GM21529 (cell line): Measurements from ENCODE around the gene LCA5L.
A peak's percentile ranks its signal among the peaks of the same experiment; 100 is the strongest.
"Not testable (repeated sequence)": the region's sequence is repeated elsewhere in the genome, so short reads cannot be mapped to it uniquely, and the experiment has no call there.

Experiments
- ATAC-seq: cut with Tn5 transposase; IDR thresholded peaks from one replicate; pipeline ENCODE4 v1.9.1; 2021; ENCODE audit not compliant: unreplicated experiment

Gene LCA5L

DNA sequence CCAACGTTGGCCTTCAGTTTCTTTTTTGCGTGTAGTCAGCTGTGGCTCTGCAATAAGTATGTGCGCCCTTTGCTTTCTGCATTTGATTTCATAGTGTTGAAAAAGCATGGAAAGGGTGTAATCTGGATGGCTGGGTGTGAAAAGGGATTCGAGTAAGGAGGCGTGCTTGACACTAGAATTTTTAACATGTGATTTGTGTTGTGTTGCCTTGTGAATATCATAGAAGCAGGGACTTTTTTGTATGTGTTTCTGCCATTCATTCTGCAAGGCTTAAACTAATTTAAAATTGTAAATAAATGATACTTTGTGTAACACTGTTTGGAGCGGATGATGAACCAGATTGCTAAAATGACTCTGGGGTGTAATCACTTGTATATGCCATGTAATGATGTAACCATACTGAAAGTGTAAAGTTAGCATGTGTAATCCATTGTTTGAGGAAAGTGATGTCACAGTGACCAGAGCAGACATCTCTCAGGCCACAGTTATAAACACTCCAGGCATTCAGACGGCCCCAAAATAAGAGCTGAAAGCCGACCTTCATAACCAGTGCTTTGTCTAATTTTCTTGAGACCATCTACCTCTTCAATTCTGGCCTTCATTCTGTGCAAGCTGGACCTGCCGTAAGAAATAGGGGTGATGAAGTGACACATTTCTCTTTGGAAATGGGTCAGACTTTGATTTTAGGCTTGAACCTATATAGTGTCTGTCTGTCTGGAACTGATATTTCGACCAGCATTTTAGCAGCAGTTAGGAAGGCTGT lies 6.8 kb upstream of the LCA5L start:
- no peak for ATAC-seq

- no peak for ATAC-seq
Measured at GRCh38 chr21:39451332-39452206, 6.0 kb upstream of the LCA5L start, which contains the start of gene SH3BGR. SH3BGR (plus strand) TSS chr21:39451970; CDS start chr21:39452097, 127 bp downstream.

- ATAC-seq = no peak
Measured at GRCh38 chr21:39447264-39447663, 1.7 kb upstream of the LCA5L start.

- no peak for ATAC-seq
Measured at GRCh38 chr21:39444421-39445180, 977 bp downstream of the LCA5L start.

DNA sequence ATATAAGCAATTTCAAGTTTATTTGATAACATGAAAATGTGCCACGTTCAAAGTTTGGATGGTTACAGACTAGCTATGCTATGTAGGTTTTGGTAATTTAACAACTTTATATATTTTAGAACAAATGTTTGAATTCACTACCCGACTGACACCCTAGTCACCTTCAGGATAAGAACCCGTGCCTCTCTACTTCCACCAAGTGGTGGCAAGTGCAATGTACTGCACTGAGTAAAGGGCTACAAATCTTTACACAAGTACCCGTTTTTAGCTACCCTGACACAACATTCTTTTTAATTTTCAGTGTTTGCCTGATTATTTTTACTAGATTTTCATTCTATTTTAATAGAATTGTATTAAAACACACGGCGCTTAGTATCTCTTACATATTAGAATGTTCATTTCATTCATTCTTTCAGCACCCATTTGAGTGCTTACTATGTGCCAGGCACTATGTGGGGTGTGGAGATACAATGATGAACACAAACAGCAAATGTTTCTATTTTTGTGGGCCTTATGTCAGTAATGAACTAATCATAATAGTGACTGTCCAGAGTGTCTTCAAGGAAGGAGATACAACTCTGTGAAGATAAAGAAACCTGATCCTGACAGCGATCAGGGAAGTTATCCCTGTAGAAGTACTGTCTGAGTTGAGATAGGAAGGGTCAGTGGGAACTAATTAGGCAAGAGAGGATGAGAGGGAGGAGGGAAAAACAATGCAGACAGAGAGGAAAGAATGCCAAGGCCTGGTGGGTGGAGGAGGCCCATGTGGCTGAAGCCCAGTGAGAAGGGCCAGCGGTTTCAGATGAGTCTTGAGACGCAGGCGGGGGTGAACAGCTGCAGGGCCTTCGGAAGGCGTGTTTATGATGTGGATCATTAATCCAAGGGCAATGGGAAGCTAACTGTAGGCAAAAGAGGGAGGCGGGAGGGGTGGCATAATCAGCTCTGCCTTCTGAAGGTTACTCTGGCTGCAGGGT lies 3.8 kb downstream of the LCA5L start:
- no peak for ATAC-seq

DNA sequence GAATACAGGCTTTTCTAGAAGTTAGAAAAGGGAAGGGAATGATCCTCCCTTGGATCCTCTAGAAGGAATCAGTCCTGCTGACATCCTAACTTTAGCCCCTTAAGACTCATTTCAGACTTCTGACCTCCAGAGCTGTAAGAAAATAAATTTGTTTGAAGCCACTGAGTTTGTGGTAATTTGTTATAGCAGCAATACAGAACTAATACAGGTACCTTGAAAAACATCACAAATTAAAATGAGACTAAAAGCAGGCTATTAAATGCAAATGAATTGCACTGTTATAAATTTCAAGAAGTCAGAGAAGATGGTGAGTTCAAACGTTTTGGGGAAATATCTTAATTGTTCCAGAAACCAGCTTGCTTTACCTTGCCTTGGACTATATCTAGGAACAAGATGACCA lies 6.3 kb downstream of the LCA5L start:
- ATAC-seq = no peak

- ATAC-seq = no peak
Measured at GRCh38 chr21:39434950-39435349, 10.6 kb downstream of the LCA5L start.

DNA sequence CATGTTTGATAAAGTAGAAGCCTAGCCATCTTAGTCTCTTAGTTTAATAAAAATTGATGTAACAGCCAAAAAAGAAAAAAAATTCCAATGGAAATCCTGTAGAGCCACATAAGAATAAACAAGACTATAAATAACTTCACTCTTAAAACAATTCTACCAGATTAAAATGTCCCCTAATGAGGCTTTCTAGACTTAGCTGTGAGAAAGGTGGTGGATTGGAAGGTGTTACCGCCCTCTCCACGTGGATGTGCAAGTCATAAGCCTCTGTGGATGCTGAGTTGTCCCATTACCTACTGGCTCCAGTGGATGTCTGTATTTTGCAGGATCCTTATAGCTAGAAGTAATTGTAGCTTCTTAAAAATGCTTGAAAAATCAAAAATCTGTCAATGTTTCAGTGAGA lies 14.6 kb downstream of the LCA5L start:
- ATAC-seq = no peak

DNA sequence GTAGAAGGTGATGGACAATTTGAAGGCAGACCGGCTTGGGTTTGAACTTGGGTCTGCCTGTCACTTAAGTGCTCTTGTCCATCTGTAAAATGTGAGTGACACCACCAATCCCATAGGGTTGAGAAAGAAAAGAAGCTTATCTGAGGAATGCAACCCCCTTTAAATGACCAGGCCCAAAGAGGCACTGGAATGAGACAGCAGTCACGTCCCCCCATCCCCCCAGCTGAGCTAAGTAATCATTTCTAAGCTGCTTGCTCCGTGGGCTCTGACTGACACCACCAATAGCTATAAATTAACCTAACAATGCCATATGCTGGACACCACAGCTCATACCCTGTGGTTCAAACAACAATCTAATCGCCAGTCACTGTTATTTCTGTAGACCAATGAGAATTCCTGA lies 15.1 kb downstream of the LCA5L start:
- ATAC-seq = no peak

GRCh38 chr21:39430016-39430415 lies 15.6 kb downstream of the LCA5L start:
- ATAC-seq = no peak

DNA sequence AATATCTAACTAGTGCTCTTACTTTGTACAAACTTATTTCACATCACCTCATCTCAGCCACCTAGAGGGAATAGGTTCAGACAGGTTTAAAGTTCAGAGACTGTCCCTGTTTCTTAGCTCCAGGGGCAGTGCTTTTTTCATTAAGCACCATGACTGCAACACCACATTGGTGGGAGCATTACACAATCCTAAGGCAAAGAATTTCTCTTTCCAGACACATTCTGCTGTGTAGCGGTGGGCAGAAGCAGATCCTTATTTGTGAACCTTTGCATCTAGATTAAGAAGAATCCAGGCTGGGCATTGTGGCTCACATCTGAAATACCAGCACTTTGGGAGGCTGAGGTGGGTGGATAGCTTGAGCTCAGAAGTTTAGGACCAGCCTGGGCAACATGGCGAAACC lies 16.1 kb downstream of the LCA5L start:
- ATAC-seq = no peak

DNA sequence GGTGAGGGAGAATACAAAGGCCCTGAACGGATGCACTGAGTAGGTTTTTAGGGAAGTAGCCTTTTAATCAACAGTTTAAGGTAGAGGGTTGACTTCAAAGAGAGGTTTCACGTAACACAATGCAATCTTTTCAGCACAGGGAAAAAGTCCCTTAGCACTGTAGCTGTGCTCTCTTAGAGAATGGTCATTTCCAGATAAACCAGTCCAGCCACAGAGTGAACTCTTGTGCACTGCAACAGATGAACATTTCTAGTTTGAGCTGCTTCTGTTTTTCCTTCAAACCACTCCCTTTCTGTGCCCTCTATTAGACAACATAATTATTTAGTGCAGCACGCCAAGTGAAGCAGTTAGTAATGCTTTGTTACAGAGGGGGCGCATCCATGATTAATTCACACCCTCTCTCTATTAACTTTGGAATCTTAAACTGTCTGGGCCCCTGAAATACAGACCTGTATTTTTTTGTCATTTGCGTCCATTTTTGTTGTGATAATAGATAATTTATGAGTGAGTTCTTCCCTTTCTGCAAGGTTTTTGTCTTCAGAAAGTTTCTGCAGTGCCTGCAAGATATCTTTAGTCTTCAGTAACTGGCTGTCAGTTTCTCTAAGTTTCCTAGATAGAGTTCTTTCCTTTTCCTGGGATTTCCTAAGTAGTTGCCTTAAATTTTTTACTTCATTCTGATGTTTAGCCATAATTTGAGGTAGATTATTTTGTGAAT lies 22.9 kb downstream of the LCA5L start:
- ATAC-seq = no peak

DNA sequence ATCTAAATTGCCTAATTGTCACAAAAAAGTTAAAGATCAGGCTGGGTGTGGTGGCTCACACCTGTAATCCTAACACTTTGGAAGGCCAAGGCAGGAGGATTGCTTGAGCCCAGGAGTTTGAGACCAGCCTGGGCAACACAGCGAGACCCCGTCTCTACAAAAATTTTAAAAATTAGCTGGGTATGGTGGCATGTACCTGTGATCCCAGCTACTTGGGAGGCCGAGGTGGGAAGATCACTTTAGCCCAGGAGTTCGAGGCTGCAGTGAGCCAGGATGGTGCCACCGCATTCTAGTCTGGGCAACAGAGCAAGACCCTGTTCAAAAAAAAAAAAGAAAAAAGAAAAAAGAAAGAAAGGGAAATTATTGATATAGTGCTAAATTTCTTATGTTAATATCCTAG lies 26.4 kb downstream of the LCA5L start:
- ATAC-seq = not testable (repeated sequence)

DNA sequence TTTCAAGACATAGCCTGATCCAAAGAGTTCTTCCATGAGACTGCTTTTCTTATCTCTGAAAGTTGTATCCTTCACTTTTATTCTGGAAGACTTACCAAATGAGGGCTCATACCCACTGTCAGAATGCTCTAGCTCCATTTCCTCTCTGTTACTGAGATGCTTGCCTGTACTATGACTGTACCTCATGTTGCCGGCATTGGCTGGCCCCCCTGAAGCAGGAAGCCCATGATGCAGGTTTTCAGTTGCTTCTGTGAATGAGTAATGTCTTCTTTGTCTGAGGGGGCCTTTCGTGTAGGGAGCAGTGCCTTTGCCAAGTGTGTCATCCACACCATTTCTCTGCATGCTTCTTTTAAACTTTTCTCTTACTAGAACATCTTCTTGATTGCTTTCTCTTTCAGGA lies 39.5 kb downstream of the LCA5L start:
- no peak for ATAC-seq

- no peak for ATAC-seq
Measured at GRCh38 chr21:39400173-39400572, 45.4 kb downstream of the LCA5L start.

DNA sequence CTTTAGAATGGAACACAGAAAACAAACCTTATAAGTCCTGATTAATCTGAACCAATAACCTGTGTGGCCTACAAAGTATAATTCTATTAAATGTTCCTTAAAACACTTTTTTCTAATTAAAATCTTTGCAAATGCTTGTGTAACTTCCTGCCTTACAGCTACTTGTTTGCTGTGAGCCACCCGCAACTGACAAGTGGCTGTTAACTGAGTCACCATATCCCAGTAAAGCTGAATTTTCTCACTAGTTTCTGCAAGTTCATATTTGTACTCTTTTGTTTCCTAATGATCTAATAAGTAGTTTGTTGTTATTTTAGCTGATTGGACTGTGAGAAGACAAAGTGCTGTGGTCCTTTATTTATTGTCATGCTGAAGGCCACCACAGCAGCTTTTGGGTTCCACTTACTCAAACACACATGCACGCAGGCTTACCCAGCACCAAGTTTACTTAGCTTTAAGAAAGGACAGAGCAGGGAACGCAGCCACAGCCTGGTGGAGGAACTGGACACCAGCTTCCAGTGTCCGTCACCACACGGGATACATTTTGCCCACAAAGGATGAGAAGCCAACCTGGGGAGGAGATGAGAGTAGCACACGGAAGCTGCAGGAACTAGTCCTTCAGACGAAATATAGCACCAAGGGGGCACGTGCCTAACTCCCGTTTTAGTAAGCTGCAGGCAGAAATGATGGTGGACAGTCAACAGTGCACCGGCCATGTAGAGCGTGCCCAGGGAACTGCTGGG lies 47.8 kb downstream of the LCA5L start:
- no peak for ATAC-seq

DNA sequence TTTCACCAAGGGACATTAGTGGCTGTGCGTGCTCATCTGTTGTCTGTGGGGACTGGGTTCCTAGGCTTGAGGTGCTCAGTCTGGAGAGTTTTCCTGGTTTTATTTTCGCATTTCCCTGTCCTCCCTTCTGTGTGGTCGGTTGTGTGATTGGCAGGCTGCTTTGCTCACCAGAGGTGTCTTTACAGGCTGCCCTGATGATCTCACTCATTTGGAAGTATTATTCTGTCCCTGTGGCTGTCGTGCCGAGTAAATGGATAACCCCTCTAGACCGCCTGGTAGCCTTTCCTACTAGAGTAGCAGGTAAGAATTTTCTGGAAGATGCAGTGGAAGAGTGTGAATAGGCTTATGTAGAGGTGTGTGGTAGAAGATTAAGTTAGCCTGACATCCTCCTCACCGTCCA lies 52.6 kb downstream of the LCA5L start:
- no peak for ATAC-seq

- ATAC-seq = no peak
Measured at GRCh38 chr21:39390212-39390765, 55.3 kb downstream of the LCA5L start.

- peak; percentile 22 for ATAC-seq
Measured at GRCh38 chr21:39388811-39389155, 56.8 kb downstream of the LCA5L start.
